Body of pancreas (tissue), 4 donors: ENCODE data around the gene OSBPL9.

Source experiments
- POLR2A ChIP-seq, 3 donors: fragments of 450-650 bp; IDR thresholded peaks; one replicate each; pipeline ENCODE4 v1.6.1; 2016; ENCODE audit warnings: antibody characterized with exemption in 3 of 3, mild to moderate bottlenecking in 2 of 3
- TF ChIP-seq, protein P1 (sequence below), 7 experiments: fragments of 450-650 bp in 4 of 7; fragments of 200-600 bp in 3 of 7; sonication (generic) in 3 of 7; IDR thresholded peaks; one replicate each; pipeline ENCODE4 v1.5.1; 2016 to 2019; ENCODE audit warnings: antibody characterized with exemption in 7 of 7

DNA sequence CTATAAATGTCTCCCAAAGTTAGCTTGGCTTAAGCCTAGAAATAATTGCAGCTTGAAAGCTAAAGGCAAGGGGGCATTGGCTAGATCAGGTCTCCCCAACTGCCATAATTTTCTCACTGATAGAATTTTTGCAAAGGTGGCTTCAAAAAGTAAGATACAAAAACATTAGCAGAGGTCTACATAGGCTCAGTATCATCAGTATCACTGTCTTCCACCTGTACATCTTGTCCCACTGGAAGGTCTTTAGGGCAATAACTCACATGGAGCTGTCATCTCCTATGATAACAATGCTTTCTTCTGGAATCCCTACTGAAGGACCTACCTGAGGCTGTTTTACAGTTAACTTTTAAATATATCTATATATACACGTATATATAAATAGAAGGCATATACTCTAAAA, 14.9 kb downstream of the OSBPL9 start:
- TF ChIP-seq, protein P1, sequence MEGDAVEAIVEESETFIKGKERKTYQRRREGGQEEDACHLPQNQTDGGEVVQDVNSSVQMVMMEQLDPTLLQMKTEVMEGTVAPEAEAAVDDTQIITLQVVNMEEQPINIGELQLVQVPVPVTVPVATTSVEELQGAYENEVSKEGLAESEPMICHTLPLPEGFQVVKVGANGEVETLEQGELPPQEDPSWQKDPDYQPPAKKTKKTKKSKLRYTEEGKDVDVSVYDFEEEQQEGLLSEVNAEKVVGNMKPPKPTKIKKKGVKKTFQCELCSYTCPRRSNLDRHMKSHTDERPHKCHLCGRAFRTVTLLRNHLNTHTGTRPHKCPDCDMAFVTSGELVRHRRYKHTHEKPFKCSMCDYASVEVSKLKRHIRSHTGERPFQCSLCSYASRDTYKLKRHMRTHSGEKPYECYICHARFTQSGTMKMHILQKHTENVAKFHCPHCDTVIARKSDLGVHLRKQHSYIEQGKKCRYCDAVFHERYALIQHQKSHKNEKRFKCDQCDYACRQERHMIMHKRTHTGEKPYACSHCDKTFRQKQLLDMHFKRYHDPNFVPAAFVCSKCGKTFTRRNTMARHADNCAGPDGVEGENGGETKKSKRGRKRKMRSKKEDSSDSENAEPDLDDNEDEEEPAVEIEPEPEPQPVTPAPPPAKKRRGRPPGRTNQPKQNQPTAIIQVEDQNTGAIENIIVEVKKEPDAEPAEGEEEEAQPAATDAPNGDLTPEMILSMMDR (IDR thresholded peaks at IDR 0.05), result no peak
- TF ChIP-seq POLR2A (IDR thresholded peaks at IDR 0.05), result no peak
